GM10847 (cell line): ENCODE measurements around the gene CFAP20.

Experiments used
- POLR2A ChIP-seq: IDR thresholded peaks from 2 replicates; pipeline ENCODE4 v1.6.1; 2011; ENCODE audit not compliant: insufficient read length; ENCODE audit errors: extremely low read depth

Gene CFAP20

DNA sequence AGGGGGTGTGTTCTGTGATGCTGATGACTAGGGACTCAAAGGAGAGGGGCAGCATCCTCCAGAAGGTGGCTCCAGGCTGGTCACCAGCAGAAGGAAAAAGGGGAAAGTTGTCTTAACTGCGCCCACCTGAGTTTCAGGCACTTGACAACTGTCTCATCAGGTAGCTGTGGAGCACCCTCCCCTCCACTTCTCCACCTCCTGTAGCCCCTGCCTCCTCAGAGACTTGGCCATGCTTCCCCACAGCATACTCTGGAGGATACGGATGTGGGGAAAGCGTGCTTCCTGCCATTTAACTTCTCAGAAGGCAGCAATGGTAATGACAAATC lies 17.9 kb downstream of the CFAP20 start:
- no peak for TF ChIP-seq POLR2A

DNA sequence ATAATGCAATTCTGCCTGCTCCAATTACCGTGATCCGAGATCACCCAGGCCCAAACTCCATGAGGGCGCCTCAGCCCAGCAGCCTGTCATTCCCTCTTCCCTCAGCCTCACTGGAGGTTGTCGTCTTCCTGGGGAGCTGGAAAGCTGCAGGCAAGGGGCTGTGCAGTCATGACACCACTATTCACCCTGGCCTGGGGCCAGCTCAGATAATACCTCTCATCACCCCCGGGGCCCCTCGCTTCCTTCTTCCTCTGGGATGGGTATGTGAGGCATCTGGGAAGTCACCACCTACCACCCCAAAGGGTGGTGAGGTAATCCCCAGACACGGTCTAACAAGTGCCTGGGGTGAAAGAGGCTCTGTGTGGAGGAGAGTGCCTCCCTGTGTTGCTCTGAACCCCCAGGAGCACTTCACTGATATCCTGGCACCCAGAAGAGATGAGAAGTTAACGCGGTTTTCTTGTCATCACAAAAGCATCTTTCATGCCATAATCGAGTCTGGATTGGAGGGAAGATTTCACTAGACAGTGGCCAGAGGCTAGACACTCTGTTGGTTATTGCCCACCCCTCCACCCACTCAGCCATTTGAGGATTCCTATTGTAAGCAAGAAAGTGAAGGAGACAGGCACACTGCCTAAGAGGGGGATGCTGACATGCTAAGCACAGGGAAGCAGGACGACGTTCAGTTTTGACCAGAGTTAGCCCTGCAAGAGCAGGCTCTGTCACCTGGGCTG lies 18.4 kb downstream of the CFAP20 start:
- TF ChIP-seq POLR2A, result no peak

DNA sequence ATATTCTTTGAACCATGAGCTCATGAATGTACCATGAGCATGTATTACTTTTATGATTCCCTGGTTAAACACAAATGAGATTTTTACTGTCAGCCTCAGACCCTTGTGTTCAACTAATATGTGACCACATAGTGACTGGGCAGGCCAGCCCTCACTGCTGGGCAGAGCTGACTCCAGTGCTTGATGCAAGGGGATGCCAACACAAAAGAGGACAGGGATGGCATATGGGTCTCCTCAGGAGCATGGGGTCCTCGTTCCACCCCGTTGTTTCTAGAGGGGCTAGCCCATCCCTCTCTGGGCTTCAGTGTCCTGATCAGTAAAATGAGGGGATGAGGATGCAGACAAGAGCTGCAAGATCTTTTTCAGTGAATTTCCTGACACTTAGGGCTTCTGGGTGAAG lies 19.3 kb downstream of the CFAP20 start:
- no peak for TF ChIP-seq POLR2A

DNA sequence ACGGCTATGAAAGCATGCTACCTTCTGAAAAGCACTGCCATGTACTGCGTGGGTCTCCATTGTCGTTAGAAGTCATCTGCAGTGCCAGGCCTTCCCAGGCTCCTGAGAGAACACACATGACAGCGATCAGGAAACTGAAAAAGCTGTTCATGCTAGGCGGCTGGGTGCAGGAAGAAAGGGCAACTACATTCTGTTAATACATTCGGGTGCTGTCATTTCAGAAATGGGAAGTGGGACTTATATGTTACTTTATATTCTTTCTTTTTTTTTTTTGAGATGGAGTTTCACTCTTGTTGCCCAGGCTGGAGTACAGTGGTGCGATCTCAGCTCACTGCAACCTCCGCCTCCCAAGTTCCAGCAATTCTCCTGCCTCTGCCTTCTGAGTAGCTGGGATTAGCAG lies 19.9 kb downstream of the CFAP20 start:
- no peak for TF ChIP-seq POLR2A

DNA sequence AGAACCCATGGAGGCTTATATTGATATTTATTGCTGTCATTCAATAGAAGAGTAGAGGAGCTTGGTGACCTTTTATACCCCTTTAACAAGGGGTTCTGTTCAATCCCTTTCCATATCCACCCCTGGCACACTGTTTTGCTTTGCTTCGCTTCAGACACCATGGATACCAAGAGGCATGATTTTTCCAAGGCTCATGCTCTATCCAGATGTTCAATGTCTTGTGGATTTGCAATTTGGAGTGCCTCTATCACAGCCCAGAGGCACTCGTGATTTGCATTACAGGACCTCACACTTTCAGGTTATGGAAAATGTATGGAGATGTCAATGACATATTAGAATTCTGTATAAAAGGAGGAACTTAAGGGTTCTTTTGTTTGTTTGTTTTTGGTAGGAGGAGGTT lies 21.5 kb downstream of the CFAP20 start:
- no peak for TF ChIP-seq POLR2A

DNA sequence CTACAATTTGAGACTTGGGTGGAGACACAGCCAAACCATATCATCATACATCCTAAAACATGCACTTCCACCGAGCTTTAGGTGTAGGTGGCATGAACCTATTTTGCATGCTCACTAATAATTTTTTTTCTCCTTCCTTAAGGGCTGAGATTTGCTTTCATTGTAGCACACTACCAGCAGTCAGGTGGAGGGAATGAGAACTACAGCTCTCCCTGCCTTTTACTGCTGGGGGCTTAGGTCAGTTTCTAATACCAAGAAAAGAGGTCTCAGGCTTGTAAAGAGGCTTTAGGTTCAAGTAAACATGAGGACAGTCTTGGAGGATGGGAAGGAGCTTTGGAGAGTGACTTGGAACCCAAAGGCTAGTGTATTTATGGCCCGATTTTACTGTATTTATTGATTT lies 22.0 kb downstream of the CFAP20 start:
- TF ChIP-seq POLR2A, result no peak

DNA sequence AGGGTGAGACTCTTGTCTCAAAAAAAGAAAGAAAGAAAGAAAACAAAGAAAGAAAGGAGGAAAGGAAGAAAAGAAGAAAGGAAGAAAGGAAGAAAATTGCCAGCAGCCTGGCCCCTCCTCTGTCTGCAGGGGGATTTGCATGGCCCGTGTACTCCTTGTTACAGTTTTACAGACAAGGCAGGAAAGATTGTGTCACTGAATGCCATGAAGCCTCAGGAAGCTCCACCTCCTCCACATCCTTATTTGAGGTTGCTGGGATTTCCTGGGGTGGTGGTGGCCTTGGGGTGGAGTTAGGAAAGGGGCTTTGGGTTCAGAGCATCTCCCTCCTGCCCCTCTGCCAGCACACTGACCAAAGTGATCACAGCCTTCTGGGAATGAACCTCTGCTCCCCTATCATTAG lies 23.6 kb downstream of the CFAP20 start:
- TF ChIP-seq POLR2A, result no peak

DNA sequence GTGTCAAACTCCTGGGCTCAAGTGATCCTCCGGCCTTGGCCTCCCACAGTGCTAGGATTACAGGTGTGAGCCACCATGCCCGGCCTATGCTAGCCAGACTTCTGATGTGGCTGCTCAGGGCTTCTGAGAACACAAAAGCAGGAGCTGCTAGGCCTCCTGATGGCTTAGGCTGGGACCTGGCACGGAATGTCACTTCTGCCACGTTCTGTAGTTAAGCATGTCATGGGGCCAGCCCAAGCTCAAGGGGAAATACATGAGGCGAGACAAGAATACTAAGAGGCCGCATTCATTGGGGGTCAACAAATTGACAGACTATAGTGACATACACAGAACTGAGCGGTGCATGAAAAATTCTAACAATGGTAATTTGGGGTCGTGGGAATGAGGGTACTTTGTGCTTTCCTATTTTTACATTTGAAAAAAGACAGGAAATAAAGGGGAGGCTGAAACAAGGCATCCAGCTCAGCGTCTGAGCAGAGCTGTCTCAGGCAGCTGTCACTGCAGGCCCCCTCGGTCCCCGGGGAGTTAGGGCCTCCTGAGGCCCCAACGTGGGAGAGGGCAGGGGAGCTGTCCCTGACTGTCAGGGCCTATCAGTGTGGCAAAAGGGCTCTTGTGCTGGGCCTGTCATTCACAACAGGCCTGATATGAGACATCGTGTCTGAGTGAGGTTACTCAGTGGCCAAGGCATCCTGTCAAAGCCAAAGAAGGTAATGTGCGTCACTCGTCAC lies 26.4 kb downstream of the CFAP20 start:
- no peak for TF ChIP-seq POLR2A

DNA sequence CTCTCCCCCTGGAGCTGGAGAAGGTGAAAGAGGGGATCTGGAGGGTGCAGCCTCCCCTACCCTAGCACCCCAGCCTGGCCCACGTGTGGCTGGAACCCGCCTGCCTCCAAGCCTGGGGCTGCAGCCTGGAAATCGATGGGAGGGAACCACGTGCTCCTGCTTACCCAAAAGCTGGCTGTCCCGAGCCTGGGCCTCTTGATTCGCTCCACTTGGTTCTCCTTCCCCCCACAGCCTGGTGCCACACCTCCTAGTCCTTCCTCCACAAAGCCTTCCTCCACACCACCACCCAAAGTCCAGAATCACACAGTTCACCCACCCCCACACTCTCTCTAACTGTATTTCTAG lies 29.3 kb downstream of the CFAP20 start:
- no peak for TF ChIP-seq POLR2A

DNA sequence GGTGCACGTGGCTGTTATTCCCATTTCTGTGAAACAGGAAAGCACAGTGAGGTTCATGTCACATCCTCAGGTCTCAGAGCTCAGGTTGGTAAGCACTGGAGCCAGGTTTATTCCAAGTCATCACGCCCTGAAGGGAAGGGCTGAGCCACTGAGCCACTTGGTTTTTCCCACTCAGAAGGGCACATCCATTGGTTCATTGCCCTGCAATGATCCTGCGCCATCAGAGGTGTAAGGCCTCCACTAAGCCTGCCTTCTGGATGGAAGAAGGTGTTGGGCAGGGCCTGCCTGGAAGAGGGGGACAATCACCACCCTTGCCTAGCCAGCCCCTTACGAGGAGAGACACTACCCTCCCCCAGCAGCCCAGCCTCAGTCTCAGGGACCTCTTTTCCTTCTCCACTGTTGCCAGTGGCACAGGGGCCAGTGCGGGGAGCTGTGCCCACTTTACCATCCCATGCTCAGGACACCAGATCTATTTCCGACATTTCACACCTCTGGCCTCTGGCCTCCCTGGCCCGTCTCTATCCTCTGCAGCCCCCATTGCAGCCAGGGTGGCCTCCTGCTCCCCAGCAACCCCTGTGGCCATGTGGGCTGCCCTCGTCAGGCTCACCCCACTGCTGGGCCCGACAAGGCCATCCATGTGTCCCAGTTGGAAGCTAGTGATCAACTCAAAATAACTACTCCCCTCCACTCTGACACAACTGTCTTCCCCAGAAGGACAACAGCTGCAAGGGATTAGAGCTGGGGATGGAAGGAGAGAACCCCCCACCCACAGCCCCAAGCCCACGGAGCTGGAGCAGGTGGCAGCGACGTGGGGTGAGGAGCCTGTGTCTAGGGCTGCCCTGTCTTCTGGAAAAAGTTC lies 29.9 kb downstream of the CFAP20 start:
- TF ChIP-seq POLR2A, result no peak

DNA sequence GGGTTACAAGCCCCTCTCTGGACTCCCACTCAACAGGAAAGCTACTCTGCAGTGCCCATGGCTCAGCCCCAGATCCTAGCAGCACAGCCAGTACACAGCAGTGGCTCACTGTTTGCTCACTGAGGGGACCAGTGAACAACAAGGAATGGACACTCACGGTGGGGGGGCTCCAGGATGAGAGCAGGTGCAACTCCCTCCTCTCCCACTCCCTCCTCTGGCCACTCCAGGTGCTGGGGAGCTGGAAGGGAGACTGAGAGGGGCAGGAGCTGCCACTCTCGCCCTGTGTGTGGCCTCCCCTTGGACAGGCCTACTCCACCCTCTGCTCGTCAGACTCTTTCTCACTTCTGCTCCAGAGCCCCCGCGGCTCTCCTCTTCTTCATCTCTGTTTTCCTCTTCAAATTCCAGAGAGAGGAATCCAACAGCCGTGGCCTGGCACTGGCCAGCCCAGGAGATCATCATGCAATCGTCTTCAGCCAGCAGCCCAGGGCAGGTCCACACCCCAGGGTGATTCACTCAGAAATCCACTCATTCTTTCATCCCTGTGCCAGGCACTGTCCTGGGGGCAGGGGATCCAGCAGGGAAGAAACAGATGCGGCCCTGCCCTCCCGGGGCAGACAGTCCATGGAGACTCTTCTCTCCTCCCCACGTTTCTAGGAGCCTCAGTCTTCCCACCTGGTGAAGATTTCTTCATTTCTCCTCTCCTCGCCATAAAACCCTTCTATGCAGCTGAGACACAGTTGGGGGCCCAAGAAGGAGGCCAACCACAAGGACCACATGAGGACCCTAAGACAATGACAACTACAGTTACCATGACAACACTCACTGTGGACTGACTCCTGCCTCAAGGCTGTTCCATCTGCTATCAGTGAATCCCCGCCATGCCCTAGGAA lies 30.7 kb downstream of the CFAP20 start:
- no peak for TF ChIP-seq POLR2A

DNA sequence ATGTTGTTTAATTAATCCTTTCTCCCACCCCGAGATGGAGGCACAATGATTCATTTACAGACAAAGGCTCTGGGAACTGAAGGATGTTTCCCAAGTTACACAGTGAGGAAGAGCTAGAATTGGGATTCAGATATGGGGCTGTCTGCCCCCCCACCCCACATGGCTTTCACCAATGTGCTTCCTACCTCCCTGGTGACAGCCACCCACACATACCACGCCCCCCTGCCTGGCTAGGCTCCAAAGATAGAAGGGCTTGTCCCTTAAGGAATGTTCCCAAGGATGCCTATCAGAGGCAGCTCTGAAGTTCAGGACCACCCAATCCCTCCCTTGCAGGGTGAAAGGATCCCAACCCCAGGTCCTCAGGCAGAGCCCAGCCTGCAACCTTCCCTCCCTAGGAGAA lies 32.9 kb downstream of the CFAP20 start:
- TF ChIP-seq POLR2A, result no peak

DNA sequence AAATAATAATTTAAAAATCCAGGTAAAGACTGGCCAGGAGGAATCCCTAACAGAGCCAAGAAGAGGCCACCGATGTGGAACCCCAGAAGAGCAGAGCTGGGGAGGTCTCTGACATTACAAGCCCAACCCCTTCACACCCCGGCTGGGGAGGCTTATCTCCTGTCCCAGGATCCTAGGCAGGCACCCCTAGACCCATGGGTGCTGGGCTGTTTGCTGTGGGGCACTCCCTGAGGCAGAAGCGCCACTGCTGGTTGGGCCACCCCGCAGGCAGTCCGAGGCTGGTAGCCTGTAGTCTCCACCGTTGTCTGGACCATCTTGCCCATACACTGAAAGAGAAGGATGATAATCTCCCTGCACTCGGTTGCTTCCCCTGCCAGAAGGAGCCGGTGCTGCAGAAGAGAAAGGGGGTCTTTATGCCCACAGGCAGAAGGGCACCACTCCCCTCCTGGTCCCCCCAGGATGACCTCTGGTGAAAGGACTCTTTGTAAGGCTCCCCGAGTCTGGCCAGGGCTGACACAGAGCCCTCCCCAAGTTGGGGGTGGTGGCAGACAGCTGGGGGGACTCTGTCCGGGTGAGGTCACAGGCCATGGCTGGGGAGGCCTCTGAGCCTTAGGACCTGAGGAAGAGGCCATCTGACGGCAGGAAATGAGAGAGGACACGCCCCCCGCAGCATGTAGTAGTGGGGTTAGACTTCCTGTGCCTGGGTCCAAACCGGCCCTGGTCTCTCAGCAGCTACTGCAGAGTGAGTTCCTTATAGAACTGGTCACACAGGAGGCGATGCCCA lies 34.2 kb downstream of the CFAP20 start:
- no peak for TF ChIP-seq POLR2A

DNA sequence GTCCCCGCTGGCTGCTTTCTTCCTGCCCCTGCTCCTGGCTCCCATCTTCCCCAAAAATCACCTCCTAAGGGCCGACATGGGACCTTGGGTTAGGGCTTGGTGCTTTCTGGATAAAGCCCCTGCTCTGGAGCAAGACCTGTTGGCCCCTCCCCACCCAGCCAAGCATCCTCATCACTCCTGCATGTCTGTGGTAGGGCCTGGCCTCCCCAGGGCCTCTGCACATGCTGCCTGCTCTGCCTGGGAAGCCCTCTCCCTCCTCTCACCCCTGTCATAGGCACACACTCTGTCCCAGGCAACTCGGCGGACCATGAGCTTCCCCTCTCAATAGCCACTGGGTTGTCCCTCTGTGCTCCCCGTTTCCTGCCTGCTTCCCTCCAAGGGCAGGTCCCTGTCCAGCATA lies 35.2 kb downstream of the CFAP20 start:
- TF ChIP-seq POLR2A, result no peak
